Fibroblast of mammary gland (primary cell): Measurements from ENCODE around the gene PFKL.

ENCODE experiments used
- DNase-seq: peaks from one replicate; pipeline ENCODE4 v3.0.0-alpha.2; 2010; ENCODE audit warnings: low read depth
- H3K4me3 ChIP-seq: 2 replicates; pipeline ENCODE4 v1.5.1; 2011; ENCODE audit warnings: low read depth, mild to moderate bottlenecking, low read length, moderate library complexity; ENCODE audit not compliant: control insufficient read depth
- TF ChIP-seq, protein P1 (sequence below): conservative IDR thresholded peaks from 2 replicates; pipeline ENCODE4 v1.5.1; 2011; ENCODE audit warnings: low read depth, low read length, inconsistent platforms; ENCODE audit not compliant: control insufficient read depth, insufficient read depth

The PFKL gene

GRCh38 chr21:44371596-44371995 lies 71.7 kb downstream of the PFKL start:
- no peak for DNase-seq
- no peak overlapping the region for H3K4me3 ChIP-seq
- TF ChIP-seq, protein P1, sequence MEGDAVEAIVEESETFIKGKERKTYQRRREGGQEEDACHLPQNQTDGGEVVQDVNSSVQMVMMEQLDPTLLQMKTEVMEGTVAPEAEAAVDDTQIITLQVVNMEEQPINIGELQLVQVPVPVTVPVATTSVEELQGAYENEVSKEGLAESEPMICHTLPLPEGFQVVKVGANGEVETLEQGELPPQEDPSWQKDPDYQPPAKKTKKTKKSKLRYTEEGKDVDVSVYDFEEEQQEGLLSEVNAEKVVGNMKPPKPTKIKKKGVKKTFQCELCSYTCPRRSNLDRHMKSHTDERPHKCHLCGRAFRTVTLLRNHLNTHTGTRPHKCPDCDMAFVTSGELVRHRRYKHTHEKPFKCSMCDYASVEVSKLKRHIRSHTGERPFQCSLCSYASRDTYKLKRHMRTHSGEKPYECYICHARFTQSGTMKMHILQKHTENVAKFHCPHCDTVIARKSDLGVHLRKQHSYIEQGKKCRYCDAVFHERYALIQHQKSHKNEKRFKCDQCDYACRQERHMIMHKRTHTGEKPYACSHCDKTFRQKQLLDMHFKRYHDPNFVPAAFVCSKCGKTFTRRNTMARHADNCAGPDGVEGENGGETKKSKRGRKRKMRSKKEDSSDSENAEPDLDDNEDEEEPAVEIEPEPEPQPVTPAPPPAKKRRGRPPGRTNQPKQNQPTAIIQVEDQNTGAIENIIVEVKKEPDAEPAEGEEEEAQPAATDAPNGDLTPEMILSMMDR: no peak

DNA sequence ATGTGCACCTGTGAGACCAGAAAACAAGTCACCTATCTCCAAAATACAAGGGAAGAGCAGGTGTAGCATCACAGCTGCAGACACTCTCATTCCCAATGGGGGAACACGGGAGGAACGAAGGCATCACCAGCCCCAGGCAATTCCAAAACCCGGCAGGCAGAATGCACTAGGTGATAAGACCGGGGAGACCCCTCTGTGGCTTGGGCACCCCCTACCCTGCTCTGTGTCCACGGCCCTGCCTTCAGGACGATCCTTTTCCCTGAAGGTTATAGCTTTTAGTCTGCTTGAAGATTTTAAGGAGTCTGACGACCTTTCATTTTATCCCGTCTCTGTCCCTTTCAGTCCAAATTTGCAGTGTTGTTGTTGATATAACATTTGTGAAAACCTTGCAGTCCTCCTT lies 72.8 kb downstream of the PFKL start:
- TF ChIP-seq, protein P1: no peak
- no peak overlapping the region for H3K4me3 ChIP-seq
- no peak for DNase-seq

DNA sequence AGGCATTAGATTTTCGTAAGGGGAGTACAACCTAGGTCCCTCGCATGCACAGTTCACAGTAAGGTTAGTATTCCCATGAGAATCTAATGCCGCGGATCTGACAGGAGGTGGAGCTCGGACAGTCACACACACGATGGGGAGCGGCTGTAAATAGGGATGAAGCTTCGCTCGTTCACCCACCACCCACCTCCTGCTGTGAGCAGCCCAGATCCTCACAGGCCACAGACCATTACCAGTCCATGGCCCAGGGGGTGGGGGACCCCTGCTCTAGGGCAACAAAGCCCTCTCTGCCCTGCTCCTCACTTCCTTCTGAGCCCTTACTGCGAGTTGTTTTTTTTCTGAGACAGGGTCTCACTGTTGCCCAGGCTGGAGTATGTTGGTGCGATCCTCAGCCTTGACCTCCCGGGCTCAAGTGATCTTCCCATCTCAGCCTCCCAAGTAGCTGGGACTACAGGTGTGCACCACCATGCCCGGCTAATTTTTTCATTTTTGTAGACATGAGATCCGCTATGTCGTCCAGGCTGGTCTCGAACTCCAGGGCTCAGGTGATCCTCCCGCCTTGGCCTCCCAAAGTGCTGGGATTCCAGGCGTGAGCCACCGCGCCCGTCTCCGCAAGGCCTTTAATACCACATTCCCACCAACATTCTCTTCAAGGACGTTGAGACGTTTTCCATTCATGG lies 74.9 kb downstream of the PFKL start:
- H3K4me3 ChIP-seq: no peak overlapping the region
- no peak for DNase-seq
- TF ChIP-seq, protein P1: no peak

DNA sequence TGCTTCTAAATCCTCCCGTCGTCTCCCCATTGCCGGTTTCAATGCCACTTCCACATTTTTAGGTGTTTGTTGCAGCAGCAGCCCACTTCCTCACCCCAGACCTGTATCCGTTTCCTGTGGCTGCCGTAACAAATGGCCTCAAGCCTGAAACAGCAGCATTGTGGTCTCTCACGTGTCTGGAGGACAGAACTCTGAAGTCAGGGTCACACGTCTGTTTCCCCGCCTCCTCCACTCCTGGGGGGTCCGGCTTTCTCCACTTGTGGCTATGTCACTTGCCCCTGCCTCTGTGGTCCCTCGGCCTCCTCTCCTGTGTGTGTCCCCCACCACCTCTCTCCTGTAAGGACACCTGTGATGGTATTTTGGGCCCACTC lies 75.4 kb downstream of the PFKL start:
- H3K4me3 ChIP-seq: no peak overlapping the region
- TF ChIP-seq, protein P1: no peak
- DNase-seq: no peak

DNA sequence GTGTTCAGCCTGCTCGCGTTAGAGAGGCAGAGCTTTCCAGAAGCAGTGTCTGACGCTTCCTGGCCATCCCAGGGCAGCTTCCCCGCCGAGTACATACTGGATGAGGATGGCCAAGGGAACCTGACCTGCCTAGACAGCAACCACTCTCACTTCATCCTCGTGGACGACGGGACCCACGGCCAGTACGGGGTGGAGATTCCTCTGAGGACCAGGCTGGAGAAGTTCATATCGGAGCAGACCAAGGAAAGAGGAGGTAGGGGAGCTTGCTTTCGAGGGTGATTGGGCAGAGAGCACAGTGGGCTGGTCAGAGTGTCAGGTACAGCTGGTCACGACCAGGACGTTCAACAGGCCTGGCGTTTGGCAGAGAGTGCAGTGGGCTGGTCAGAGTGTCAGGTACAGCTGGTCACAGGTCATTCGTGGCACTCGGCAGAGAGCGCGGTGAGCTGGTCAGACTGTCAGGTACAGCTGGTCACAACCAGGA lies 75.9 kb downstream of the PFKL start:
- DNase-seq: no peak

DNA sequence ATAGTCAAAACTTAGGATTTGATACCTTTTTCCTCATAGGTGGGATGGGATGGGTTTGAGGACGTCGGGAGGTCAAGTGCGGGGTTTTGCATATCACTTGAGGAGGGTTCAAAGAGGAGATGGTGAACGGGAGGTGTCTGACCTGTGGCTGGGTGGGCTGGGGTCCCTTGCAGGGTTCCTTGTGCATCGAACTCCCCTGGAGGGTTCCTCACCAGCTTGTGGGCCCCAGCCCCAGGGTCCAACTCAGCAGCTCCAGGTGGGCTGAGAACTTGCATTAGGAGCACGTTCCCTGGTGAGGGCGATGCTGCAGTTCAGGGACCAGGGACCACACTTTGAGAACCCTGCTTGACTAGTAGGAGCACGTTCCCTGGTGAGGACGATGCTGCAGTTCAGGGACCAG lies 76.8 kb downstream of the PFKL start:
- TF ChIP-seq, protein P1: no peak
- DNase-seq: no peak
- no peak overlapping the region for H3K4me3 ChIP-seq

More for the DNA sequence above, 75.9 kb downstream of the PFKL start:
- H3K4me3 ChIP-seq: no peak overlapping the region
- TF ChIP-seq, protein P1: no peak
